Measurements from ENCODE around the gene CLEC10A.
"Not testable (repeated sequence)": the region's sequence is repeated elsewhere in the genome, so short reads cannot be mapped to it uniquely, and the experiment has no call there.

The CLEC10A gene

DNA sequence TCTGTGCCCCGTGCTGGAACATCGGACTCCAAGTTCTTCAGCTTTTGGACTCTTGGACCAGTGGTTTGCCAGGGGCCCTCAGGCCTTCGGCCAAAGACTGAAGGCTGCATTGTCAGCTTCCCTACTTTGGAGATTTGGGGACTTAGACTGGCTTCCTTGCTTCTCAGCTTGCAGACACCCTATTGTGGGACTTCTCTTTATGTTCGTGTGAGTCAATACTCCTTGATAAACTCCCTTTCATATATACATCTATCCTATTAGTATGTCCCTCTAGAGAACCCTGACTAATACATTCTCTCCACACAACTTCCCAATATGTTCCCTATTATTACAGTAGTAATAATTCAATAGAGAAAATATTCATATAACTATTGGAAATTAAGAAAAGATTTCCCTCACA is 43.8 kb upstream of the CLEC10A start:
- no peak for TF ChIP-seq ZFP69B (tag by site-specific recombination; IDR thresholded peaks at IDR 0.05)
- no peak for TF ChIP-seq HOXA7 (CRISPR knock-in tag; IDR thresholded peaks at IDR 0.05; ENCODE audit: borderline replicate concordance)
- TF ChIP-seq ZSCAN30 (tag by site-specific recombination; IDR thresholded peaks at IDR 0.05): no peak
- no peak for TF ChIP-seq ZNF335 (tag by site-specific recombination; conservative IDR thresholded peaks at IDR 0.05)
- no peak for TF ChIP-seq ZNF169 (tag by site-specific recombination; IDR thresholded peaks at IDR 0.05)
- no peak for TF ChIP-seq ZNF114 (tag by site-specific recombination; IDR thresholded peaks at IDR 0.05)
- TF ChIP-seq ZNF610 (tag by site-specific recombination; IDR thresholded peaks at IDR 0.05; ENCODE audit: borderline replicate concordance): no peak
- TF ChIP-seq KLF8 (tag by site-specific recombination; IDR thresholded peaks at IDR 0.05): no peak
- TF ChIP-seq, protein P1, sequence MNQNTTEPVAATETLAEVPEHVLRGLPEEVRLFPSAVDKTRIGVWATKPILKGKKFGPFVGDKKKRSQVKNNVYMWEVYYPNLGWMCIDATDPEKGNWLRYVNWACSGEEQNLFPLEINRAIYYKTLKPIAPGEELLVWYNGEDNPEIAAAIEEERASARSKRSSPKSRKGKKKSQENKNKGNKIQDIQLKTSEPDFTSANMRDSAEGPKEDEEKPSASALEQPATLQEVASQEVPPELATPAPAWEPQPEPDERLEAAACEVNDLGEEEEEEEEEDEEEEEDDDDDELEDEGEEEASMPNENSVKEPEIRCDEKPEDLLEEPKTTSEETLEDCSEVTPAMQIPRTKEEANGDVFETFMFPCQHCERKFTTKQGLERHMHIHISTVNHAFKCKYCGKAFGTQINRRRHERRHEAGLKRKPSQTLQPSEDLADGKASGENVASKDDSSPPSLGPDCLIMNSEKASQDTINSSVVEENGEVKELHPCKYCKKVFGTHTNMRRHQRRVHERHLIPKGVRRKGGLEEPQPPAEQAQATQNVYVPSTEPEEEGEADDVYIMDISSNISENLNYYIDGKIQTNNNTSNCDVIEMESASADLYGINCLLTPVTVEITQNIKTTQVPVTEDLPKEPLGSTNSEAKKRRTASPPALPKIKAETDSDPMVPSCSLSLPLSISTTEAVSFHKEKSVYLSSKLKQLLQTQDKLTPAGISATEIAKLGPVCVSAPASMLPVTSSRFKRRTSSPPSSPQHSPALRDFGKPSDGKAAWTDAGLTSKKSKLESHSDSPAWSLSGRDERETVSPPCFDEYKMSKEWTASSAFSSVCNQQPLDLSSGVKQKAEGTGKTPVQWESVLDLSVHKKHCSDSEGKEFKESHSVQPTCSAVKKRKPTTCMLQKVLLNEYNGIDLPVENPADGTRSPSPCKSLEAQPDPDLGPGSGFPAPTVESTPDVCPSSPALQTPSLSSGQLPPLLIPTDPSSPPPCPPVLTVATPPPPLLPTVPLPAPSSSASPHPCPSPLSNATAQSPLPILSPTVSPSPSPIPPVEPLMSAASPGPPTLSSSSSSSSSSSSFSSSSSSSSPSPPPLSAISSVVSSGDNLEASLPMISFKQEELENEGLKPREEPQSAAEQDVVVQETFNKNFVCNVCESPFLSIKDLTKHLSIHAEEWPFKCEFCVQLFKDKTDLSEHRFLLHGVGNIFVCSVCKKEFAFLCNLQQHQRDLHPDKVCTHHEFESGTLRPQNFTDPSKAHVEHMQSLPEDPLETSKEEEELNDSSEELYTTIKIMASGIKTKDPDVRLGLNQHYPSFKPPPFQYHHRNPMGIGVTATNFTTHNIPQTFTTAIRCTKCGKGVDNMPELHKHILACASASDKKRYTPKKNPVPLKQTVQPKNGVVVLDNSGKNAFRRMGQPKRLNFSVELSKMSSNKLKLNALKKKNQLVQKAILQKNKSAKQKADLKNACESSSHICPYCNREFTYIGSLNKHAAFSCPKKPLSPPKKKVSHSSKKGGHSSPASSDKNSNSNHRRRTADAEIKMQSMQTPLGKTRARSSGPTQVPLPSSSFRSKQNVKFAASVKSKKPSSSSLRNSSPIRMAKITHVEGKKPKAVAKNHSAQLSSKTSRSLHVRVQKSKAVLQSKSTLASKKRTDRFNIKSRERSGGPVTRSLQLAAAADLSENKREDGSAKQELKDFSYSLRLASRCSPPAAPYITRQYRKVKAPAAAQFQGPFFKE (tag by site-specific recombination; IDR thresholded peaks at IDR 0.05; ENCODE audit: borderline replicate concordance): no peak
- TF ChIP-seq WT1 (tag by site-specific recombination; IDR thresholded peaks at IDR 0.05): no peak
- TF ChIP-seq TCF7L2 (IDR thresholded peaks at IDR 0.05; ENCODE audit: borderline replicate concordance, low read depth, low read length): no peak
- no peak for TF ChIP-seq SCRT1 (tag by site-specific recombination; IDR thresholded peaks at IDR 0.05; ENCODE audit: borderline replicate concordance)
- TF ChIP-seq ZNF768 (tag by site-specific recombination; IDR thresholded peaks at IDR 0.05): no peak
- TF ChIP-seq ZNF560 (tag by site-specific recombination; IDR thresholded peaks at IDR 0.05; ENCODE audit: borderline replicate concordance): no peak
- TF ChIP-seq ZSCAN23 (tag by site-specific recombination; IDR thresholded peaks at IDR 0.05): no peak
- TF ChIP-seq ZFHX2 (tag by site-specific recombination; conservative IDR thresholded peaks at IDR 0.05): no peak
- no peak for TF ChIP-seq ZNF350 (tag by site-specific recombination; IDR thresholded peaks at IDR 0.05)
- ChIA-PET CTCF (interaction anchor here (0.6 to 2.4 kb wide), 2 partner anchors 78 to 221 kb away, joined by 4 to 7 read pairs; no protein-coding TSS in a partner anchor), POLR2A (no interaction called here)
- no peak overlapping the region for H3K4me3 ChIP-seq (ENCODE audit: low read depth, low read length)
- no peaks in the 10 kb centered on the region for H3K9me3 ChIP-seq (ENCODE audit: control insufficient read depth, insufficient read depth, low read depth, low read length)
- no peaks in the 10 kb centered on the region for H3K4me1 ChIP-seq (ENCODE audit: control insufficient read depth, insufficient read depth, low read length)
- H3K36me3 ChIP-seq (ENCODE audit: control insufficient read depth in 2 of 2, insufficient read depth in 1 of 2, low read length in 2 of 2): no peaks in the 10 kb centered on the region
- H3K27ac ChIP-seq (ENCODE audit: extremely low read depth, low read depth, low read length): no peak overlapping the region

- no peak for TF ChIP-seq ZBTB20 (tag by site-specific recombination; IDR thresholded peaks at IDR 0.05)
- no peak for TF ChIP-seq OSR2 (tag by site-specific recombination; IDR thresholded peaks at IDR 0.05)
- TF ChIP-seq ZNF114 (tag by site-specific recombination; IDR thresholded peaks at IDR 0.05): no peak
- Histone ChIP-seq H3K4me3 (ENCODE audit: low read depth, low read length) (no peak overlapping the region), H3K4me1 (ENCODE audit: control insufficient read depth, insufficient read depth, low read length) (no peaks in the 10 kb centered on the region), H3K27ac (ENCODE audit: extremely low read depth, low read depth, low read length) (no peak overlapping the region), H3K9me3 (ENCODE audit: control insufficient read depth, insufficient read depth, low read depth, low read length) (no peaks in the 10 kb centered on the region), H3K36me3 (ENCODE audit: control insufficient read depth in 2 of 2, insufficient read depth in 1 of 2, low read length in 2 of 2) (no peaks in the 10 kb centered on the region)
- ChIA-PET POLR2A (no interaction called here), CTCF (interaction anchor here (1.2 to 2.4 kb wide), 2 partner anchors 14 to 77 kb away, joined by 7 to 10 read pairs; no protein-coding TSS in a partner anchor)
Observed at GRCh38 chr17:7122381-7122780, 42.3 kb upstream of the CLEC10A start.

GRCh38 chr17:7120635-7121034 is 40.6 kb upstream of the CLEC10A start:
- H3K27ac ChIP-seq (ENCODE audit: extremely low read depth, low read depth, low read length); H3K9me3 ChIP-seq (ENCODE audit: control insufficient read depth, insufficient read depth, low read depth, low read length); POLR2A ChIA-PET; H3K4me1 ChIP-seq (ENCODE audit: control insufficient read depth, insufficient read depth, low read length); H3K4me3 ChIP-seq (ENCODE audit: low read depth, low read length); H3K36me3 ChIP-seq (ENCODE audit: control insufficient read depth in 2 of 2, insufficient read depth in 1 of 2, low read length in 2 of 2): not testable (repeated sequence)
- CTCF ChIA-PET: interaction anchor here (1.9 kb wide), 1 partner anchor 69 kb away, joined by 4 read pairs; no protein-coding TSS in a partner anchor

All from HEK293 (cell line).